HS-5 (cell line): Measurements from ENCODE around the gene FARS2.

Experiments
- DNase-seq: peaks from one replicate; pipeline ENCODE4 v3.0.0-alpha.2; 2012; ENCODE audit warnings: low read depth

The FARS2 gene

DNA sequence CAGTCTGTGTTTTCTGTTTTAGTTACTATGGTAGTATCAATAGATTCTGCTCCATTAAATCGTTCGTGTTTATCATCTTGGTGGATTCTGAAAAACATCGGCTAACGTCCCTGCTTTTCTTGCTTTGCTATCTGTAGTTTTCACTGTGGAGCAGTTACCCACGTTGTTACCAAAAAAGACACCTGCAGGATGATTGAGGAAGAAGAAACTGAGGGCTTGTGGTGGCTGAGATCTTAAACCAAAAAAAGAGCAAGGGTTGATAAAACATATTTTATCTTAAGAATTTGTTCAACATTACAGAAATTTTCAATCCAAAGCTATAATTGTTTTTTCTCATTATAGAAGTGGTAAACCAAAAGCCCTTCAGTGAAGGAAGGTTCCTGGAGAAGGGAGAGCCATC lies 166.3 kb downstream of the FARS2 start:
- no peak for DNase-seq

DNA sequence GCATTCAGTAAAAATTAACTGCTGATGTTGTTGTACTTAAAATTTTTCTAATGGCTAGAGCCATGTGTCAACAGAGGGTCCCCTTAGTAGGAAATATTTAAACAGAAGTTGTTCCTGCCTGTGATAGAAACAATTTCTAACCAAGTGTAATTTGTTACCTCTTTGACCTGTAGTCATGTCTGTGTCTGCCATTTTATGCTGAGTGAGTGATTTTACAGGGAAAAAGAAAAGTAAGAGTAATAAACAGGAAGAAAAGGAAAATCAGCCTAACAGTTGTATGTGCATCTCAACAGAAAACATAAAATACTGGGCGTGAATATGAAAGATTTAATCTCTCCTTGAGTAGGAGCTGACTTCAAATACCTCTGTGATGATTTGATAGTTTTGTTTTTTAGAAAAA lies 172.0 kb downstream of the FARS2 start:
- no peak for DNase-seq

DNA sequence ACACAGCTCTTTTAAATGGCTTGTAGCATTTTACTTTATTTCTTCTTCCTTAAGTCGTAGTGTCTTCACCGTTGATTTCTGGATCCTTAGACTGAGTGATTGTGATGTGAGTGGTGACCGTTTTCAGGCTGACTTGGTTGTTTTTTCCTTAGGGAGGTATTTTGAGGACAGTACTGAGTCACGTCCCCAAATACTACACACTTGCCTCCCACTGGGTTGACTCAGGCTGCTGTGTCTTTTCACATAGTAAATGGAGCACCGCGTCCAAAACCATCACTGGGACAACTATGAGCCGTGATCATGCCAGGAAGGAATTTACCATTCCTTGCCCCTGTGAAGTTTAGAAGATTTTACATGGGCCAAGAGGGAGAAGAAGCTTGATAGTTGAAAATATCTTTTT lies 174.1 kb downstream of the FARS2 start:
- DNase-seq = peak; percentile 44

GRCh38 chr6:5438922-5439584 lies 177.7 kb downstream of the FARS2 start:
- DNase-seq = no peak

DNA sequence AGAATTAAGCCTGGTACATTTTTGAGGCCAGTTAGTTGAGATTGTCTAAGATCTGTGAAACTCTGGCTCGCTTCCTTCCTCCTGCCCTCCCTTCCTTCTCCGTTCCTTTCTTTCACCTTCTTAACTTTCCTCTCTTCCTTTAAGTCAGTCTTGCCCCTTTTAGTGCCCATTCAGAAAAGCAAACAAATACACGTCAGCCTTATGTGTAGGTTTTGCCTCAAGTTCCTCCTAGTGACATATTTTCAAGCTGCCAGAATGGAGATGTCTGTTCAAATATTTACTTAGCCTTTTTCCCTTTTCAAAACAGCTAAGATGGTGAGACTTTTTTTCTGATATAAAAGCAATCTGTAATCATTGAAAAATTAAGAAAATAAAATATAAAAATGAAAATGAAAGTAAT lies 178.4 kb downstream of the FARS2 start:
- DNase-seq = no peak

GRCh38 chr6:5442319-5442718 lies 181.0 kb downstream of the FARS2 start:
- DNase-seq = no peak

GRCh38 chr6:5442916-5443315 lies 181.6 kb downstream of the FARS2 start:
- no peak for DNase-seq

DNA sequence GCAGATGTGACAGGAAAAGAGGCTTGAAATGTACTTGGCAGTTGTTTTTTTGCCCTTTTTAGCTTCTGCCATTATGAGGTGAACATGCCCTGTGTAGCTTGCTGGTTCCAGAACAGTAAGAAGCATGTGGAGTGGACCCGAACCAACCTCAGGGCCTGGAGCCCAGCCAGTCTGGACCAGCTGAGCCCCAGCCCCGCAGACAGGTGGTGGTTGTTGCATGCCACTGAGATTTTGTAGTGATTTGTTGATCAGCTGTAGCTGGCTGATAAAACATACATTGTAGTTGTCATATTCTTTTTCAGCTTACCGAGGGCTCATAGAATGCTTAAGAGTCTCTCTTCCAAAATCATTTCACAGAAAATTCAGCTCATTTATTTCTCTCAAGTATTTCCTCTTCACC lies 182.2 kb downstream of the FARS2 start:
- DNase-seq = no peak

- peak; percentile 78 for DNase-seq
Observed at GRCh38 chr6:5446362-5447075, 185.2 kb downstream of the FARS2 start.

- no peak for DNase-seq
Observed at GRCh38 chr6:5447921-5448320, 186.6 kb downstream of the FARS2 start.

DNA sequence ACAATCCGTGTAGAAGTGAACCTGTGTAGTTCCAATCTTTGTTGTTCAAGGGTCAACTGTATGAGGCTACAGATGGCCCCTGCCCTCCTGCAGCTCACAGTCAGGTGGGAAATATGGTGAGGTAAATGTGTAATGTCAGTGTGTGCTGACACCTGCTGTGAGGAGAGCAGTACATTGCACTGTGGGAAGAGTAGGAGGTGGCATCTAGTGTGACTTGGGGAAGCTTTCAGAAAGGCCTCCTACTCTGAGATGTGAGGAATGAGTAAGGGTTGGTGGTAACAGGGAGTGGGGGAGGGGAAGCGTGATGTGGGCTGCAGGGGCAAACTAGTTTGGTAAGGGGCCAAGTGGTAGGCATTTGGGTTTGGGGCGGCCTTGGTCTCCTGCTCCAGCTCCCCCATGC lies 188.8 kb downstream of the FARS2 start:
- DNase-seq = no peak

DNA sequence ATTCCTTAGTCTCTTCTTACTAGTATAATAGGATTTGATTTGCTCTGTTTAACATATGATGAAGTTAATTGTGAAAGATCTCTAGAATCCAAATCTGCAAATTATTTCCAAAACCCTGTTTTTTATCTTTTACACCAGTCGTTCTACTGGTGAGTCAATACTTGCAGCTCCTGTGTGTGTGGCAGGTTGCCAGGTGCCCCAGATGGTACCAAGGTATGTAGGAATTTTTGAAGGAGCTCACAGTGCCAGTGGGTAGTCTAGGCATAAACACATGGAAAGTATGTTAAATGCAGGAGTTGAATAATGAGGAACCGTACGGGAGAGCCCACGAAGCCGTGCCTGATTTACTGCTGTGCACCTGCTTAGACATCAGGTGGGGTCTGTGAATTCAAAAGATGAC lies 192.2 kb downstream of the FARS2 start:
- no peak for DNase-seq

DNA sequence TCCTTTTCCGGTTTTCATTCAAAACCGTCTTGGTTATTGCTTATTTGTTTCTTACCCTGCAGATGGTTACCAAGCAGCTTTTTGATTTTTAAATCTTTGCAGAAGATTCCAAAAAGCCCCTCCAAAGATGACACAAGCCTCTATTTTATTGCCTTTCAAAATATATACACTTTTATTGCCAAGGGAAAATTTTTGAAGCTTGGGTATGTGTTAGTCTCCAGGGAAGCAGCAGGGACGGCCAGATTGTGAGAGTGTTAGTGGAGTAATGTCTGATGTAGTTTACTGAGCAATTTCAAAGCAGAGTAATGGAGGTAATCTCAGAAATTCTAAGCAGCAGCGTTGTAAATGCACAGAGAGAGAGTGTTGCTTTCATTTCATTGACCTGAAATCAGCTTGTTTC lies 193.8 kb downstream of the FARS2 start:
- DNase-seq = no peak

GRCh38 chr6:5457041-5457440 lies 195.7 kb downstream of the FARS2 start:
- no peak for DNase-seq

DNA sequence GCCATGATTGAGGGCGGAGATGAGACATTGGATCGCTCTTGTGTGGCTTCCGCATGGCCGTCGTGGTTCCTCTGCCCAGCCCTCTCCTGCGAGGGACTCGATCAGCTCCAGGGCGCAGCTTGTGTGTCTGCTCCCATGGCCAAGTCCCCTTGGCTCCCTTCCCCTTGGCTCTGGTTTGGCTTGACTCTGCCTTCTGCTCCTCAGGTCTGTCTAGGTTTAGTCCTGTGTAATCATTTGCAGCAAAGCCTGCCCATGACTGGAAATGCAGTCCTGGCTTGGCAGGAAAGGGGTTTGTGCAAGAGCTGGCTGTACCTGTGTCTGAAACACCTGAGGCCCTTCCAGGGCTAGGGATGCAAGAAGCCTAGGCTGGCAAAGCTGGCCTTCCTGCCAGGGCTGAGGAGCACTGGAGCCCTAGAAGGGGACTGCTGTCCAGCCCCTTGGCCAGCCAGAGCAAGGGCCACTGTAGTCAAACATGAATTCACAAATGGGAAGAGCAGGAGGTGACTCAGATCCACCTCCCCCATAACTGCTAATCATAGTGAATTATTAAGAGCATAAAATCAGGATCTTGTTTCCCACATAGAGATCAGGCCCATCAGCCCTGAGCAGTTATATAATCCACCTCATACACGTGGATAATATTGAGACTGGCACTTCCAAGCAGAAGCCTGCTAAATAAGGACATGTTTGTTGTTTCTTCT lies 196.8 kb downstream of the FARS2 start:
- no peak for DNase-seq

DNA sequence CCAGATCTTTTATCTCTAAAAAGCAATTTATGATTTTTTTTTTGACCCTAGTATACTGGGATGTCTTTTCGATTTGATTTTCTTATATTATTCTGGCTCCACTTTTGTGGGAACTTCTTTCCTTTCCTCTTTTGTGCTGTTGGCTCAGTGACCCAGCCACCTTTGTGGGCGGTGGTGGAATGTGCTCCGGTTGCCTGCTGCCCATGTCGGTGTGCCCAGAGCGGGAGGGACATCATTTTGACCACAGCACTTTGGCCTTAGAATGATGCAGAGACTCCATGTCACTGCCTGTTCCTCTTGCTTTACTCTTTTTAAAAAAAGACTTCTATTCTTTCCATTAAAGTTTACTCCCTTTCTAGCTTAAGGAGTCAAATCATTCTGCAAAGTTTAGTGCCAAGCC lies 198.0 kb downstream of the FARS2 start:
- DNase-seq = no peak

DNA sequence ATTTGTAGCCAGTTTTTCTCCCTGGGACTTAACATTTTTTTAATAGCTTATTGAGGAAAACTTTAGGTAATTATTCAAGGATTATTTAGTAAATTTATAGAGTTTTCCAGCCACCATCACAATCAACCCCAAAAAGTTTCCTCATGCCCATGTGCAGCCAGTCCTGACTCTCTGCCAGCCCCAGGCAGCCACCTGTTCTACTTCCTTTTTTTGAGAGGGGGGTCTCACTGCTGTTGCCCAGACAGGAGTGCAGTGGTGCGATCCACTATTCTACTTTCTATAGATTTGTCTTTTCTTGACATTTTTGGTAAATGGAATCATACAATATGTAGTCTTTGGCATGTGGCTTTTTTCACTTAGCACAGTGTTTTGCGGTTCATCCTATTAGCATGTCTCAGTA lies 200.1 kb downstream of the FARS2 start:
- DNase-seq = no peak

GRCh38 chr6:5462856-5463255 lies 201.5 kb downstream of the FARS2 start:
- DNase-seq = no peak

DNA sequence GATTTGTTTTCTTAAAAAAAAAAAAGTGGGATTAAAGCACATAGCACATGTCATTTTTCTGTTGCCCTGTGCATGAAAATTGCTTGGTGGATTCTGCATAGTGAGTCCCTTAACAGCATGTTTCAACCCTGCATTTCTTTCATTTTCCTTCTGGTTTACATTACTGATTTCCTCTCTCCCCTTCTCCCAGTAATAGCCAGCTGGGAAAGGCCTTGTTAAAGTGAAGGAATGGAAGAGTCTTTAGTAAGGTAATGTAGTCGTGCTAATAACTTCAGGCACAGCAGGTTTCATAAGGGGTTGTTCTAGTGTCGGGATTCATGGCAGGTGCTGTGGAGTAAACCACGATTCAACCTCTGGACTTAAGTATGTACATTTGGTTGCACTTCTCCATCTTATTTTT lies 202.4 kb downstream of the FARS2 start:
- DNase-seq = no peak

DNA sequence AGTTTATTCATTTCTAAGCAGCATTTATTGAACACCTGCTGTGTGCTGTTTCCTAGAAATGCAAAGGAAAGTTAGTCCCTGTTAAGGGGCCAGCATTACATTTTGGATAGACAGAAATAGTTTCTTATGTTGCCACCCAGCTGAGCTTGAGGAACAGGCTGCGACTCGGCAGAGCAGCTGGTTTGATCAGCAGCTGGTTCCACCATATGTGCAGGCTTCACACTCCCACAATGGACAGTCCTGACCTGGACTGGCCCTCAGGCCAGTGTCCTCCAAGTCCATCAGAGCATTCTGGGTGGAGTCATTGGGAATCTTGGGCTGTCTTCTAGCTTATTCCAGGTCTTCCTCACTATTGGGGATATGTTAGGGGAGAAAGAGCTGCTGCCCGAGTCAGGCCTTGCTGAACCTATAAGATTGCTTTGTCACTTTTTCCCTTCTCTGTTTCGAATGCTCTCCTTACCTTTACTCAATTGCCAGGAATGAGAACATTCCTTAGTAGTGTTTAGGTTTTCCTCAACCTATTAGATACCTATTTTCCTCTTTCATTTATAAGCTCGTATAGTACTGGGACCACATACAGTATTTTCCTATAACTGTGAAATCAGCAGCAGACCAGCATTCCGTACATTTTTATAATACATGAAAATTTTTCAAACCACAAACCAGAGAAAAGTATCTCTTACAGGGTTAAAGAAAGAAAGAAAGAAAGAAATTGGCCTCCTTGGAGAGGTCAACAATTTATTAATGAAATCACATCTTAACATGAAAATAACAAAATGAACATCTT lies 203.0 kb downstream of the FARS2 start:
- no peak for DNase-seq

DNA sequence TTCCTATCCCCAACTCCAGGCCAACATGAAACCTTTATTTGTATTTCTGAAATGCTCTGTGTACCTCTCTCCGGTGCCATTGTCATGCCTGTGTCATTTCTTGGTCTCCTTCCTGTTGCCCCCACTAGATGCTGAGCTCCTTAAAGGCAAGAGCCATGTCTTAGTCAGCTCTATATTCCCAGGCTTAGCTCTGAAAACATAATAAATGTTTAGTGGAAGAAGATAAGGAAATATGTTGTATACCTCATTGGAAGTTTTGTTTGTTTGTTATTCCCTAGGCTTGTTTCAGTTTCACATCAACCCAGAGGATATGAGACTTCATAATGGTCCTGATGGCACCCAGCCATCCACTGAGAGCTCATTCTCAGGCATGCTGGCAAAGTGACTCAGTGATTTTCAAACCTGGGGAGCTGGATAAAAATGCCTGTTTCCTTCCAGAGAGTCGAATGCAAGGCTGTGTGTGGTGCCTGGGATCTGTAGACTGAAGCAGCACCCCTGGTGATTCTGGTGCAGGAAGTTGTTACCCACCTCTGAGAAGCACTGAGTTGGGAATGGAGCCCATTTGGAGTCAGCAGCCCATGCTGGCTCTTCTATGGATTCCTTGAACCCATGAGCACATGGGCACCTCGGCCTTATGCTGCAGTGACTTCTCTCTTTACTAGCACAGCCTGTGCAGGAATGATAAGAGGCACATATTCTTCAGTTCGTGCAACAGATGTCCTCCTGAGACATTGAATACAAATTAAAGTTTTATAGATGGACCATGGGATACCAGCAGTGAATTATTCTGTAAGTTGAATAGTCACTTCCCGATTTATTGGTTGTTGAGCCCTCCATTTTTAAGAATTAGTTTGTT lies 205.2 kb downstream of the FARS2 start:
- DNase-seq = no peak

DNA sequence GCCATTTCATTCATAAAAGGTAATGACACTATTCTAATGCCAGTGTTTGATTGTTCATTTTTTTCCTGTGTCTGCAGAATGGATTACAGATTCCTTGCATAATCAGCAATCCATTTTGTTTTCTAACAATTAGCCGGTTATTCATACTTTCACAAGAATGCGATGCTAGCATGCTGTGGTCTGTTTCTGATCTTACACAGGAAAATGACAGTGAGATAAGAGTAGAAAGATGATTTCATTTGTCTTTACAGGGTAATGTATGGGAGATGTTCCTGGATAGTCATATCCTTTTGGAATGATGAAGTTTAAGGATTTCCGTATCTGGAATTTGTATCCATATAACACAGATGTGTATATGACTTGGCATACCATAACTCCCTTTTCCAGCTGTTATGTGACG lies 207.3 kb downstream of the FARS2 start:
- peak; percentile 68 for DNase-seq
